ENCODE measurements around the gene CATSPER3. TPM values are rescaled to one million over a fixed set of nuclear protein-coding genes. Genes with fewer than 3 reads are reported as not detected.

Gene CATSPER3
- total RNA-seq, 1 experiment from 2014 or later: 1.7 TPM

DNA sequence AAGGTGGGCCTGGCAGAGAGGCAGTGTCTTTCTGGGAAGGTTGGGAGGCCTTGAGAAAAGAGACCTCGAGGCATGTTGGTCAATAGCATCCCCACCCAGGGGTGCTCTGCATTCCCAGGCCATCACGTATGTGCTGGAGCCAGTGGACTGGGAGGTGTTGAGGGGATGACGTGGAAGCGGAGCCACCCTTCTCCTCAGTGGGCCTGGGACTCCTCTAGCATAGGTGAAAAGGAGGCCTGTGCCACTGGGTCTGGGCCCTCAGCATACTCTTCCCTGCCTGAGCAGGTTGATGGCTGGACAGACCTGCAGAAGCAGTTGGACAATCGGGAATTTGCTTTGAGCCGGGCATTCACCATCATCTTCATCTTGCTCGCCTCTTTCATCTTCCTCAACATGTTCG, 40.8 kb downstream of the CATSPER3 start:
- ChIA-PET POLR2A (no interaction called here), CTCF (no interaction called here), RAD21 (ENCODE audit: low non-redundant PET in 1 of 2, low total read pairs in 2 of 2, uncharacterized antibody in 2 of 2, unreplicated experiment in 2 of 2) (no interaction called here)
- Histone ChIP-seq H3K4me3 (replicated peaks in 1 of 2; ENCODE audit: low read depth in 1 of 2, low read length in 2 of 2) (no peak overlapping the region), H3K27me3 (ENCODE audit: insufficient read depth, low read length) (no peaks in the 10 kb centered on the region), H3K27ac (ENCODE audit: low read depth, low read length) (no peak overlapping the region), H3K4me2 (ENCODE audit: low read length) (no peak overlapping the region), H3K9me3 (ENCODE audit: control insufficient read depth in 1 of 2, insufficient read depth in 1 of 2, low read depth in 1 of 2, low read length in 2 of 2) (no peaks in the 10 kb centered on the region), H3K79me2 (ENCODE audit: insufficient read depth, low read length) (no peaks in the 10 kb centered on the region), H3K9me2 (ENCODE audit: insufficient read depth) (no peaks in the 10 kb centered on the region), H2AFZ (ENCODE audit: low read depth, low read length, poor library complexity, severe bottlenecking) (no peak overlapping the region), H3K36me3 (ENCODE audit: control insufficient read depth in 1 of 2, insufficient read depth in 2 of 2, low read length in 2 of 2) (no peaks in the 10 kb centered on the region), H3K9ac (ENCODE audit: low read length) (no peak overlapping the region), H3K4me1 (ENCODE audit: control insufficient read depth in 1 of 2, insufficient read depth in 2 of 2, low read length in 2 of 2) (no peaks in the 10 kb centered on the region), H4K20me1 (ENCODE audit: insufficient read depth) (no peaks in the 10 kb centered on the region)
- intact Hi-C loops (cut with micrococcal nuclease): no loop called here
- DNase-seq (ENCODE audit: low read depth, low spot score): no peak
- no TSS peak for BruUV-seq (replicated peaks)
- no peak for TF ChIP-seq CBX3 (IDR thresholded peaks at IDR 0.05; ENCODE audit: low read depth)
- TF ChIP-seq, protein P1, sequence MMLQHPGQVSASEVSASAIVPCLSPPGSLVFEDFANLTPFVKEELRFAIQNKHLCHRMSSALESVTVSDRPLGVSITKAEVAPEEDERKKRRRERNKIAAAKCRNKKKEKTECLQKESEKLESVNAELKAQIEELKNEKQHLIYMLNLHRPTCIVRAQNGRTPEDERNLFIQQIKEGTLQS (IDR thresholded peaks at IDR 0.05): no peak
- TF ChIP-seq, protein P2, sequence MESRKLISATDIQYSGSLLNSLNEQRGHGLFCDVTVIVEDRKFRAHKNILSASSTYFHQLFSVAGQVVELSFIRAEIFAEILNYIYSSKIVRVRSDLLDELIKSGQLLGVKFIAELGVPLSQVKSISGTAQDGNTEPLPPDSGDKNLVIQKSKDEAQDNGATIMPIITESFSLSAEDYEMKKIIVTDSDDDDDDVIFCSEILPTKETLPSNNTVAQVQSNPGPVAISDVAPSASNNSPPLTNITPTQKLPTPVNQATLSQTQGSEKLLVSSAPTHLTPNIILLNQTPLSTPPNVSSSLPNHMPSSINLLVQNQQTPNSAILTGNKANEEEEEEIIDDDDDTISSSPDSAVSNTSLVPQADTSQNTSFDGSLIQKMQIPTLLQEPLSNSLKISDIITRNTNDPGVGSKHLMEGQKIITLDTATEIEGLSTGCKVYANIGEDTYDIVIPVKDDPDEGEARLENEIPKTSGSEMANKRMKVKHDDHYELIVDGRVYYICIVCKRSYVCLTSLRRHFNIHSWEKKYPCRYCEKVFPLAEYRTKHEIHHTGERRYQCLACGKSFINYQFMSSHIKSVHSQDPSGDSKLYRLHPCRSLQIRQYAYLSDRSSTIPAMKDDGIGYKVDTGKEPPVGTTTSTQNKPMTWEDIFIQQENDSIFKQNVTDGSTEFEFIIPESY (IDR thresholded peaks at IDR 0.05; ENCODE audit: extremely low read depth, insufficient replicate concordance, low read length): no peak
- no peak for TF ChIP-seq RAD21 (IDR thresholded peaks at IDR 0.05; ENCODE audit: low read depth)
- TF ChIP-seq TCF7L2 (IDR thresholded peaks at IDR 0.05; ENCODE audit: borderline replicate concordance, extremely low read depth, insufficient read depth, insufficient read length): no peak
- no peak for TF ChIP-seq ZNF274 (IDR thresholded peaks at IDR 0.05; ENCODE audit: low read depth, low read length)
- no peak for TF ChIP-seq POLR2AphosphoS5 (IDR thresholded peaks at IDR 0.05; ENCODE audit: low read depth, low read length)
- no peak for TF ChIP-seq YY1 (IDR thresholded peaks at IDR 0.05; ENCODE audit: extremely low read depth, insufficient replicate concordance, low read depth, low read length)
- no peak for TF ChIP-seq CEBPB (IDR thresholded peaks at IDR 0.05; ENCODE audit: low read depth)
- TF ChIP-seq JUND (IDR thresholded peaks at IDR 0.05): no peak
- no peak for TF ChIP-seq SP1 (IDR thresholded peaks at IDR 0.05; ENCODE audit: low read depth)
- no peak for TF ChIP-seq EZH2phosphoT487 (IDR thresholded peaks at IDR 0.05; ENCODE audit: borderline replicate concordance)
- TF ChIP-seq POLR2A (IDR thresholded peaks at IDR 0.05; ENCODE audit: borderline replicate concordance, extremely low read depth, insufficient read depth, insufficient read length): no peak
- TF ChIP-seq SRF (IDR thresholded peaks at IDR 0.05; ENCODE audit: low read depth): no peak
- no peak for TF ChIP-seq ZFX (IDR thresholded peaks at IDR 0.05)
- no peak for TF ChIP-seq SIN3A (IDR thresholded peaks at IDR 0.05; ENCODE audit: low read depth)
- no peak for TF ChIP-seq EZH2 (IDR thresholded peaks at IDR 0.05)
- TF ChIP-seq, protein P3, sequence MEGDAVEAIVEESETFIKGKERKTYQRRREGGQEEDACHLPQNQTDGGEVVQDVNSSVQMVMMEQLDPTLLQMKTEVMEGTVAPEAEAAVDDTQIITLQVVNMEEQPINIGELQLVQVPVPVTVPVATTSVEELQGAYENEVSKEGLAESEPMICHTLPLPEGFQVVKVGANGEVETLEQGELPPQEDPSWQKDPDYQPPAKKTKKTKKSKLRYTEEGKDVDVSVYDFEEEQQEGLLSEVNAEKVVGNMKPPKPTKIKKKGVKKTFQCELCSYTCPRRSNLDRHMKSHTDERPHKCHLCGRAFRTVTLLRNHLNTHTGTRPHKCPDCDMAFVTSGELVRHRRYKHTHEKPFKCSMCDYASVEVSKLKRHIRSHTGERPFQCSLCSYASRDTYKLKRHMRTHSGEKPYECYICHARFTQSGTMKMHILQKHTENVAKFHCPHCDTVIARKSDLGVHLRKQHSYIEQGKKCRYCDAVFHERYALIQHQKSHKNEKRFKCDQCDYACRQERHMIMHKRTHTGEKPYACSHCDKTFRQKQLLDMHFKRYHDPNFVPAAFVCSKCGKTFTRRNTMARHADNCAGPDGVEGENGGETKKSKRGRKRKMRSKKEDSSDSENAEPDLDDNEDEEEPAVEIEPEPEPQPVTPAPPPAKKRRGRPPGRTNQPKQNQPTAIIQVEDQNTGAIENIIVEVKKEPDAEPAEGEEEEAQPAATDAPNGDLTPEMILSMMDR (IDR thresholded peaks at IDR 0.05 in 2 of 3, conservative IDR thresholded peaks at IDR 0.05 in 1 of 3; ENCODE audit: borderline replicate concordance in 1 of 3, insufficient read depth in 1 of 3, low read depth in 2 of 3, low read length in 2 of 3): no peak
- TF ChIP-seq FOSL1 (IDR thresholded peaks at IDR 0.05; ENCODE audit: low read depth): no peak
- ATAC-seq: no peak

Data from HCT116 (cell line).